GM21360 (cell line): Measurements from ENCODE around the gene IWS1.
"Not testable (repeated sequence)": the region's sequence is repeated elsewhere in the genome, so short reads cannot be mapped to it uniquely, and the experiment has no call there.

Source experiments
- ATAC-seq: cut with Tn5 transposase; IDR thresholded peaks from one replicate; pipeline ENCODE4 v1.9.1; 2021; ENCODE audit warnings: mild to moderate bottlenecking, moderate library complexity; ENCODE audit not compliant: unreplicated experiment

Gene IWS1

DNA sequence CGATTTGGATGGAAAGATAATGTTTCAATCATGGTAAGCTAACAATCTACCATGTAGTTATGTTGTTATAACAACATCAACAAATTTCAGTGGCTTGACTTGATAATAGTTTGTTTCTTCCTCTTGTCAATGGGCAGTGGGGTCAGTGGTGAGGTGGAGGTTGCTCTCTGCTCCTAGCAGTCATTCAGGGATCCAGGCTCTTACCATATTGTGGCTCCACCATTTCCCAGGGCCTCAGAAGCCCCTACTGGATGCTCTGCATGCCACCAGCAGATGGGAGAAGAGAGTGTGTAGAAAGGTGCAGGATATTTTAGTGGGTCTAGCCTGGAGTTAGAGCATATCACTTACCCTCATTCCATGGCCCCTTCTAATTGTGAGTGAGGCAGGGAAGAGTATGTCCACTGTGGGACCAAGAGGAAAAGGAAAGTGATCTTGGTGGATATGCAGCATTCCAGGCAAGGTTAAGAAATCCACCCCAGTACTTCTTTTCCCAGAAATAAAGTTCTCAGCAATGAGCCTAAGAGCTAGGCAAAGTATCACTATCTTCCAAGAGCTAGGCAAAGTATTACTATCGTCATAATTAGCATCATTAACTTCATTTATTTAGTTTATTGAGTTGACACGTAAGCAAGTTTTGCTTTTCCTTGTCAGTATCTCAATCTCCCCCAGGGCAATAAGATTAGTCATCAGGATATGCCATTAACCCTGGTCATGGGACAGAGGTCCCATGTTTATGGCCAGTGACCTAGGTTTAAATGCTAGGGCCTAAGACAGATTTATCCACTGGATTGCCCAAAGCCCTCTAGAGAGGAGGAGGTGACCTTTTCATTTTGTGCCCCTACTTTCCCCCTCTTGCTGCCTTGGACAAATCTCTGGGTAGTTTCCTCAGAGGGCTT lies 4.2 kb upstream of the IWS1 start:
- no peak for ATAC-seq

DNA sequence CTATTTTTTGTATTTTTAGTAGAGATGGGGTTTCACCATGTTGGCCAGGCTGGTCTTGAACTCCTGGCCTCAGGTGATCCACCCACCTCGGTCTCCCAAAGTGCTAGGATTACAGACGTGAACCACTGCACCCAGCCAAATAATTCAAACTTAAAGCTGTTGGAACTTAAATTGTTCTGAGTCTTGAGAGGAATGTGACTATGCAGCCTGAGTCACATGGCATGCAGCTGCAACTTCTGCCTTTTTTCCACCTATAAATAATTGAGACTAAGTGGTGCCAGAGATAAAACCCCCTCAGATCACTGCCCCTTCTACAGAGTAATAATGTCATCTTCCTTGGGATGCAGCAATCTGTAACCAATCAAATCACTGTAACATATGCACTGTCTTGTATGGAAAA lies 3.1 kb upstream of the IWS1 start:
- not testable (repeated sequence) for ATAC-seq

DNA sequence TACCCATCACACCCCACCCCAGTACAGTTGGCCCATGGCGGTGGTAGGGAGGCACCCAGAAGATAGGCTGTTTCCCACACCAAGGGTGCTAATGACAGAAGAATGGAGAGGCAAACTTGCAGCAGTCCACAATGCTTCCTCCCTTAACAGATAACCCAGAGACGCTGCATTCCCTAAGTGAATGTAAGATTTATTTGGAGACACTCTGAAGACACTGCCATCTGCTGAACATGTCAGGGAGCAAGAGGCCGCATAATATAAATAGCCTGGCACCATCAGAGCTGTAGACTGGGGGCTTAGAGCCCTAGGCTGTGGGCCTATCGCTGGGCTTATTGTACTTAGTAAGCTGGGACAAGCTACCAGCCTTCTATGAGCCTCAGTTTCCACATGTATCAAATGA lies 2.2 kb upstream of the IWS1 start:
- no peak for ATAC-seq

DNA sequence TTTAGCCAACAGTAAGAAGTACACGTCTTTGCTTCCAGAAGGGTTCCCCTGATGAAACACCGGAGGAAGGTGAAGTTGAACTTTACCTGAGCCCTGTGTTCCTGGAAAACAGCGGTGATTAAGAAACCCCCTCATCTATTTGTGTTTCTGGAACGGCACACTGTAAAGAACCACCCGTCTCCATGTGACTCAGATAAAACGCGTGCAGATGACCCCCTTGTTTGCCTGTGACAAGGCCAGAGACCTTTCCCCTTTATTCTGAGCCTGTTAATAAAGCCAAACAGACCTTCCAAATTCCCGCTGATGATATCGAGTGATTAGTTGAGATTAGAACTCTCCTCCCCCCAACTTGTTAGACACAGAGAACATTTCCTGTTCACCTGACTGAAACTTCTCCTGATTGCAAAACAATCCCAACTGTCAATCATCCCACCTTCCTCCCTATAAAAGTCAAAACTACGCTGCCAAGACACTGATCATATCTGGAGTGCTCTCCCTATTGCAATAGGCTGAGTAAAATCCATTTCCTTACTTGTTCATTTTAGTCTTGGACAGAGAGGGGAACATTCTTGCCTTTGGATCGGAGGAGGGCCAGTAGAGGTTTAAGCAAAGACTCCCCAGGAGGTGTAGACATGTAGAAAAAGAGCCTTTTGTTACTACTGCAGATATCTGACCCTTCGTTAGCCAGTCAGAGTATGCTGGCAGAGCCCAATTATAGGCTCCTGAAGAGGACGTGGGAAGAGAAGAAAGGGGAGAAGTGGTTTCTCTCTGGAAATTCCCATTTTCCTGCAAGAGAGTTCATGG lies 914 bp upstream of the IWS1 start:
- ATAC-seq, result peak; percentile 3

DNA sequence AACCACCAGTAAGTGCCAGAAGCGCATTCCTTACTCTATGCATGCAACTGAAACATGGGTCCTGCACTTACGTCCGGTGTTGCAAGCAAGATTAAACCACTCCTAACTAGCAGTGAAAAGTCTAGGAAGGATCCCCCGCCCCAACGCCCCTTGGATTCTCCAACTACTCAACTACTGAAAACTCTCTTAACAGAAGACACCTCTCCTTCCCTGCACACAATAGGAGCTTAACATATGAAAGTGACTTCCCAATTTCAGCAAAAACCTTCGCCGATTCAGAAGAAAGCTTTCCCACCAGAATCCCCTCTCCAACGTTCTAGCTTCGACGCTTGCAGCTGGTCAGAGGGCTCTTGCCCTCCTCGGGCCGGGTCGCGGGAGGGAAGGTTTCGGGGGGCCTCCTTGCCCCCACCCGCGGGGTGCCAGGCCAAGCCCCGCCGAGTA lies 578 bp downstream of the IWS1 start:
- ATAC-seq, result no peak

DNA sequence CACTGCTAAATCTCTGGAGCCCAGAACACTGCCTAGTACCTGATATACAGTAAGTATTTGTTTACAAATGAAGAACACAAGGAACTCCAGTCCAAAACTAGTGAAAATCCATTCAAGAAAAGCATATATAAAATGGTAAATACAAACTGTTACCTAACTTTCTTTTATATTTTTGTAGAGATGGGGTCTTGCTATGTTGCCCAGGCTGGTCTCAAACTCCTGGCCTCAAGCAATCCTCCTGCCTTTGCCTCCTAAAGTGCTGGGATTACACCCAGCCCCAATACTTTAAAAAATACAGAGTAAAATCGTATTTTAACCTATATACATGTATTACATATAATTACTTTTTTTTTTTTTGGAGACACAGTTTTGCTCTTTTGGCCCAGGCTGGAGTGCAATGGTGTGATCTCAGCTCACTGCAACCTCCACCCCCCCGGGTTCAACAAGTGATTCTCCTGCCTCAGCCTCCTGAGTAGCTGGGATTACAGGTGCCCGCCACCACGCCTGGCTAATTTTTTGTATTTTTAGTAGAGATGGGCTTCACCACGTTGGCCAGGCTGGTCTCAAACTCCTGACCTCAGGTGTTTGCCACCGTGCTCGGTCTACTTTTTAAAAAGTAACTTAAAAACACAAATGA lies 2.0 kb downstream of the IWS1 start:
- not testable (repeated sequence) for ATAC-seq

DNA sequence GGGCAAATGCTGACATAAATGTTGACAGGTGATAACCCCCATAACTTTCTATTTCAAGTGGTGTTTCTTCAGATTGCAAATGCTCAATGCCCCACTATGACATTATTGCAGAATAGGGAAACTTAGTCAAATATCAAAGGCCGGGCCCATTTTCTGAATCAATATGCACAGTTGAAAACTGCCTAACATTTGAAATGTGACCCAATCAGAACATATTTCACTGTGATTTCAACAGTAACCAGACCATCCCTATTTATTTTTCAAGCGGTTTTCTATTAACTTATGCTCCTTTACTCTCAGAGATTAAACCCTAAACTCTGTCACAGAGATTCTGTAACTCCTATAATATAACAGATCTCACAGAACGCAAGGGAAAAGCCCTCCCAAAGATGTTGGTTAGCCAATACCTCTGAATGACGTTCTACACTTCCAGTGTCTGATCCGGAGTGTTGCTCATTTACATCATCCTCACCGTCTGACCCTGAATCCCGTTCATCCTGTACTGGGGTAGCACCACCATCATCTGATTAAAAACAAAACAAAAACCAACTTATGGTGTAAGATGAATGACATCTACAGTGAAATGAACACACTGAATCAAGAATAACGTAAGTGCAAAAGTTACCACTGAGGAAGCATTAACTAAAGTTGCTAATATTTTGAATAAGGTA lies 2.9 kb downstream of the IWS1 start:
- no peak for ATAC-seq

DNA sequence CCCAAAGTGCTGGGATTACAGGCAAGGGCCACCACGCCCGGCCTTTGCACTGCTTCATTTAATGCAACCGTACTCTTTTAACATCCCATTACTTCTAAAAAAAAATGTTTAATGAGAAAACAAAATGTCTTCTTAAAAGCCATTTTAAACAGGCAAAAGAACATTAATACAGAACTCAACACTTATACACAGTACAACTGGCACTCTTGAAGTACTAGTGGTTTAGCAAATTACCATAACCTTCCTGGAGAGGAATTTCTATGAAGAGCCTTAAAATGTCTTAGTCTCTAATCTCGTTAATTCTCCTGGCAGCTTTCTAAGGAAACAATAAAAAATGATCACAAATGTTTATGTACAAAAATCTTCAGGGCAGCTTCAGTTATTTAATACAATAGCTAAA lies 5.9 kb downstream of the IWS1 start:
- ATAC-seq, result no peak

DNA sequence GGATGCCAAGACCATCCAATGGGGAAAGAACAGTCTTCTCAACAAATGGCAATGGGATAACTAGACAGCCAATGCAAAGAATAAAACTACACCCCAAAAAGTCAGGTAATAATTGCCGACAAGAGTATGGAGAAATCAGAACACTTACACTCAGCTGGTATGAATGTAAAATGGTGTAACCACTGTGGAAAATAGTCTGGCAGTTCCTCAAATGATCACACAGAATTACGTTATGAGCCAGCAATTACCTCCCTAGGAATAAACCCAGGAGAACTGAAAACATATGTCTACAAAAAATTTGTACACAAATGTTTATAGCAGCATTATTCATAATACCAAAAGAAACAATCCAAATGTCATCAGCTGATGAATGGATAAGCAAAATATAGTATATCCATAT lies 8.8 kb downstream of the IWS1 start:
- no peak for ATAC-seq

DNA sequence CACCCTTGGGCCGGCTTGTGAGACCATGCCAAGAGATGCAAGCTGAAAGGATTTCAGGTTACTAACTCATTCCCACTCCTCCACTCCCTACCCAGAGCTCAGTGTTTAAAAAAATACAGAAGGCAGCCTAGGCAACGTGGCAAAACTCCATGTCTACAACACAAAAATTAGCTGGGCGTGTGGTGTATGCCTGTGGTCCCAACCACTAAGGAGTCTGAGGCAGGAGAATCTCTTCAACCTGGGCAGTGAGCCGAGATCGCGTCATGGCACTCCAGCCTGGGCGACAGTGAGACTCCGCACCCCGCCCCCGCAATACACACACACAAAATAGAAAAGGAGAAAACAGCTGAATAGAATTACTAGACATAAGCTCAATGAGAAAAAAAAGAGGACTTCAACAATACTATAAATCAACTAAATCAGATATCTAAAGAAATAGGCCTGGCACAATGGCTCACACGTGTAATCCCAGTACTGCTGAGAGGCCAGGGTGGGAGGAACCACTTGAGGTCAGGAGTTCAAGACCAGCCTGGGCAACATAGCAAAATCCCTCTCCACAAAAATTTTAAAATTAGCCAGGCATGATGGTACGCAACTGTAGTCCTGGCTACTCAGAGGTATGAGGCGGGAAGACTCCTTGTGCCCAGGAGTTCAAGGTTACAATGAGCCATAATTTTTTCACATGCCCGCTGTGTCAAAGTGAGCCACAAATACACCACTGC lies 10.1 kb downstream of the IWS1 start:
- ATAC-seq, result no peak

DNA sequence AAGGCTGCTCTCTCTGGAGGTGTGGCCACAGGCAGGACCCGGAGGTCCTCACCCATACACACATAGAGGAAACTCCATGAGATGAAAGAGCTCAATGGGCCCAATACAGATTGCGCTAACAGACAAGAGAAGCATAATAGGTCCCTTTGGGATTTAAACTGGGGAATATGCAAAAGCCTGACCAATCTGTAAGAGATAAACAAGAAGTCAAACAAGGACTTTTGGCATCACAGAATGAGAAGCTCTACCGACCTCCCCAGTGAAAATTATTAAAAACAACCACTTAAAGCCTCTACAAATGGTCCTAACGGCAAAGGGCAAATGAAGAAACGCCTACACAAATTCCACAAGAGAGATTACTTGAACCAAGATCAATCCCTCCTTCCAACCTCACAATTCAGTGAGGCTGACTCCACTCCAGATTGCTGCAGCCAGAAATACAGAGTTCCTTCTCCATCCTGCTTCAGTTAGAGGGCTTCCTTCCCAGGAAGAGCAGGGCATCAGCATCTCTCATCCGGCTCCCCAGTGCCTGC lies 10.8 kb downstream of the IWS1 start:
- ATAC-seq, result no peak

DNA sequence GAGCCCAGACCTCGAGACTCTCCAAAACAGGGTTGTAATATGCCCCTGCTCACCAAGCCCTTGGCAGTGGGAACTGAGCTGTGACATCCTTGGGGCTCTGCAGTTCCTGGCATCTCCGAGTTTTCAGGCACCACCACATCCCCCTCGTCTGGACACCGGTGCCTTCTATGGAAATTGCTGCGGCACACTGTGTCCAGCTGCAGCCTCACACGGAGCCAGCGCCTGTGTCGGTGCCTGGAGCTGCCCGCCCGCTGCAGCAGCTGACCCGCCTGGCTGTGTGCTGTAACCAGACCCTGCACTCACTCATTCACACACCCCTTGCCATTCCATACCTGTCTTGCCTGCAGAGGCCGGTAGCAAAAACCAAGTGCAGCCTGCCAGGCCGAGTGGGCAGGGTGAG lies 11.8 kb downstream of the IWS1 start:
- no peak for ATAC-seq

DNA sequence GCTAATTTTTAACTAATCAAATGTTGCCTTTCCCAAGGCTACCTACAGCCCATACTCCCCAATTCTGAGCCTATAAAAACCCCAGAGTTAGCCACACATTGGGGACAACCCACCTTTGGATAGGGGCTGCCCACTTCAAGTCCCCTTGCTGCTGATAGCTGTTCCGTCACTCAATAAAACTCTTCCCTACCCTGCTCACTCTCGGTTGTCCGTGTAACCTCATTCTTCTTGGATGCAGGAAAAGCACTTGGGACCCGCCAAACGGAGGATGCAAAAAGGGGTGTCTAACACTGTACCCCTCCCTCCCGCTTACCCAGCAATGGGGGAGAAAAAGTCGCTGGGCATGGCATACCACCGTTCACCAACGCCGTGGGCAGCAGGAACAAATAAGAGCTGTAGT lies 12.2 kb downstream of the IWS1 start:
- no peak for ATAC-seq

DNA sequence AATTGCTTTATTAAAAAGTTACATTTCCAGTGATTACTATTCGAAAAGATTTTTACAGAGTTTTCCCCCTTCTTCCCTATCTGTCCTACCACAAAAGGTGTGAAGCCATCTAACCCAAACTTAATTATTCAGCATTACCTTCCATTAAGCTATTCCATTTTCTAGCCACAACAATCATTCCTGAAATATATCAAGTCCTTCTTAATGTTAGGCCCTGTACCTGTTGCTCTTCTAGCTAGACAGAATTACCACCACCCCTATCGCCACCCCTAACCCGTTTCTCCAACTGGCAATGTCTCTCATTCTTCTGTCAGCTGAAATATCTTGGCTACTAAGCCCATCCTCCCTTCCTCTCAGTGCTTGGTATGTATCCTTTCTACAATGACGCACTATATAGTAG lies 13.9 kb downstream of the IWS1 start:
- no peak for ATAC-seq

DNA sequence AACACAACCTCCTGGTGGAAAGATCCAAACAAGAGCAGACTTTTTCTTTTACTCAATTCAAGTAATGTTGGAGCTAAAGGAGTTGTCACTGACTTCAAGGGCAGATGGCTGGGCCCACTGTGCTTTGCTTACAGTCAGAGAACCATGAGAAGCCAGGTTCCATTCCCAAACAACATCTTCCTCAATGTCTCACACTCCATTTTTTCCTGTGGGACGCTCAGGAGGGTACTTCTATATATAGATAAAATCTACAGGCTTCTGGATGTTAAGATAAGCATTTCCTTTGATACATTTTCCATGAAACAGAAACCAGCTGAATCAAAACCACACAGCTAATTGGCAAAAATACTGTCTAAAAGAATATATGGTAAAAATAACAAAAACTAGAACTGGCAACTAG lies 14.4 kb downstream of the IWS1 start:
- no peak for ATAC-seq

DNA sequence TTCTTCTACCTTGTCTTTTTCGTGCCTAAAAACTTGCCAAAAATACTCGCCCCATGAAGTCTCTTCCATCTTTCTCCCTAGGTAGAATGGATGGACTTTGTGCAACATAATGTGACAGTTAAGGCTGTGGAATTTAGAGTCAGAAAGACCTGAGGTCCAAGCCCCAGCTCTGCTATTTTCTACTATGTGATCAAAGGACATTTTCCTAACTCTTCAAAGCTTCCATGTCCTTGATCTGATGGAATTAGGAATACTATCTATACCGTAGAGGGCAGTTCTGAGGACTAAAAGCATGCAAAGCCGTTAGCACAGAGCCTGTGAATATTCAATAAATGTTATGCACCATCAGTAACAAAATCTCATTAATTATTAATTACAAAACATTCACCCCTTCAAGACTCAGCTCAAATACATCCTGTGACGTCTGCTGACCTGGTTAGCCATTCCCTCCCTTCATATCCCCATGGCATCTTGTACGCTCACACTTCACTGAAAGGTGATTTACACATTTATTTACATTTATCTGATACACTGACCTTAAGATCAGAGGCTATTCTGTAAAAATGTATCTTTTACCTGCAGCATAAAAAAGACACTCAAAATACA lies 15.1 kb downstream of the IWS1 start:
- ATAC-seq, result no peak

DNA sequence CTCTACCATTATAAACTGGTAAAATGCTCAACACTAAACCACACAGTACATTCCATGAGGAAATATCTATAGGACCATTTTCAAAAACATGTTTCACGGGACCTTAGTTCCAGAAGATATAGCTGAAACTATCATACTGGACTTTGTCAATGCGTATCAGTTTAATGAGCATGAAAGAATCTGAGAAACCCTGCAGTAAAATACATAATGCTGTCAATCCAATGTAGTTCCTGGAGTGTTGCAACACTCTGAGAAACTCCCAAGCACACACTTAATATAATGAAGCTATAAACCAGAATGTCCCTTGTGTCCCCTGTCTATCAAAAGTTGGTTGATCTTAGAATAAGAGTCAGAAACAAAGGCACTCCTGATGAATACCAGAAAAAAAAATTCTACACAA lies 16.2 kb downstream of the IWS1 start:
- no peak for ATAC-seq

DNA sequence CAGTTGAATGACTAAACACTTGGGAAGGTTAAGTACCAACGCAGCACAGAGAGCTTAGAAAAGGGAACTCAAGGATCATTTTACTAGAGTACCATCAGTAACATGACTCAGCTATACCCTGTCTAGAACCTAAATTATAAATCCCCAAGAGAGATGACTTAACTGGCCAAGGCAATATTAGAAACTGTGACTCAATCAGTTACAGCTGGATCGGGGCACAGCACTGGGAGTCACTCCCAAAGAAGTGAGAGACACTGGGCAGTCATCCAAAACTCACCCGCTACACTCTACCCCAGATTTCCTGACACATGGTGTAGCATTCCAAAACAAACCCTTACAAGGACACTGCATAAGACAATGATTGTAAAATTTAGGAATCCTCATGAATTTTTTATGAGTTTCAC lies 17.7 kb downstream of the IWS1 start:
- ATAC-seq, result peak; percentile 70

DNA sequence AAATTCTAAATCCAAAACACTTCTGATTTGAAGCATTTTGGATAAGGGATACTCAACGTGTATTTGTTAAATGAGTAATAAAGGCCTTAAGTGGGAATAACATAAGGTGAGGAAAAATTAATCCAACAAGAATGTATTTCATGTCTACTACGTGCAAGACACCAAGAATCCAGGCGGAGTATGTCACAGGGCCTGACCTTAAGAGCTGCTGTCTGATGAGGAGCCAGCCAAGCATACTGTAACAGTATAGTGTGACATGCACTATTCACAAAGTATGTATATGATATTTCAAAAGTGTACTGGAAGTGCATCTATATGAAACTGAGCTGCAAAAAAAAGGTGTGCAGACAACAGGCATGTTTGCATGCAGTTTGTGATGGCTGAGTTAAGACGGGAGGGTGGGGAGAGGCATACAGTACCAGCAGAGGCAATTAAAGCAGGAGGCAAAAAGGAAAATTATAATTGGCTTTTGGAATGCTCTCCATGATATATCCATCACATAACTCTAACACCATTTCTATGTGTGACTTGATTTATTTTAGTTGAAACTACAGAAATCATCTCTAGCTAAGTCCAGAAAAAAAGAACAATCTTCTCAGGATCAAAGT lies 18.2 kb downstream of the IWS1 start:
- no peak for ATAC-seq
